HL-60/S4 treated with phorbol 12-myristate 13-acetate at 8.2 ng/mL for 4 days and 3 days (cell line): ENCODE measurements around the gene PRKAR1B.

Experiments used
- in situ Hi-C: fragments of 300-500 bp; cut with MboI; formaldehyde crosslinking; loops from 2 replicates; pipeline ENCODE4 v1.15.0; 2022; ENCODE audit warnings: low sequenced_read_pairs

Gene PRKAR1B

GRCh38 chr7:742791-743190 is 15.7 kb upstream of the PRKAR1B start:
- in situ Hi-C loops = no loop called here

DNA sequence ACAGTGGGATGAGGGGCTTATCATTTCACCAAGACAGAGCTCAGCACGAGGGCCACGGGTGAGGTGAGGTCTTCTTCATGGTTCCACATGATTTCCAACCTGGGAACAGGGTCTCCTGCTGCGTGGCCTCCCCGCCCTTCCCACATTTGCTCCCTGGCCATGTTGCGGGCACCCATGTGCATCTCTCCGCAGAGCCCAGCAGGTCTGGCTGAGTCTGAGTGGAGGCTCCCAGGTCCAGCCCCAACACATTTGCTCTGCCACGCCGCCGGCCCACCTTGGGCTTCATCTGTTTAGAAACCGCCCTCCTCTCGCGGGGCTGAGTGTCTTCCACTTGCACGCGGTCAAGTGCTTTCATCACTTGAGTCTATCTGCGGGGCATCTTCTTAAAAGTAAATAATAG is 14.8 kb upstream of the PRKAR1B start:
- in situ Hi-C loops = no loop called here

DNA sequence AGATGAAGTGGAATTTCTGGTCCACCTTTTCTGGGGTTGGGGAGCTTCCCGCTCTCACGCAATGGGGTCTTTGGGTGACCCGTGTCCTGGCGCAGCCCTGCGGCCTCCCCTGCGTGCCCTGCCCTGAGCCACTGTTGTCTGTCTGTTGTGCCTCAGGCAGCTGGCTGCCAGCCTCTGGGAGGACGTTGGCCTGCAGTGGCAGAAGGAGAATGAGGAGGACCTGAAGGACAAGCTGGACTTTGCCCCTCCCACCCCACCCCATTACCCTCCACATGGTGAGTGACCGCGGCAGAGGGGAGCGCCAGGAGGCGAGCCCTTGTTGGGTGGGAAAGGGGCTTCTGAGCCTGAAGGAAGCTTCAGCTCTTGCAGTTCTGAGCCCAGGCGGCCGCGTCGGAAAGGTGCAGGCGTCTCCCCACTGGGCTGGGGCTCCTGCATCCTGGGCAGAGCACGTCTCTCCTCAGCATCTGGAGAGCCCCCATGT is 14.2 kb upstream of the PRKAR1B start:
- in situ Hi-C loops = no loop called here

GRCh38 chr7:739983-740942 is 13.2 kb upstream of the PRKAR1B start:
- in situ Hi-C loops = no loop called here

DNA sequence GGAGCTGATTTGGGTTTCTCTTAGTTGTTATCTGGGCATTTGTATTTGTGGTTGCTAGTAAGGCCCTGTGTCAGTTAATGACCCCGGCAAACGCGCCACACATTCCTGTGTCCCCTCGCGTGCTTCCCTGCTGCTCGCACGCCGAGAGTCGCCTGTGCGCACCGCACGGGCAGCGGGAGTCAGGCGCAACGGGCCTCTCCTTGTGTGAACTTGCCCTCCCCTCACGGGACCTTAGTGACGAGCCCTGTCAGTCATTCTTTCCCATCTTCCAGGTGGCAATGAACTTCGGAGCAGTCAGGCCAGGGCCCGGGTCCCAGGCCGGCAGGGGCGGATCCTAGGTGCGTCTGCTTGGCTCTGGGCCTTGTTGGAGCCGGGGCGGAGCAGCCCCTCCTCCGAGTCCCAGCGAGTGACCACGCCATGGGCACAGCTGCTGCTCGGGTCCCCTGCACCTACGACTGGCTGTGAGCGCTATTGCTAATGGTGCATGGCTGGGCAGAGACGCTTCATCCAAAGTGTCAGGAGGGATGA is 12.4 kb upstream of the PRKAR1B start:
- in situ Hi-C loops = no loop called here

DNA sequence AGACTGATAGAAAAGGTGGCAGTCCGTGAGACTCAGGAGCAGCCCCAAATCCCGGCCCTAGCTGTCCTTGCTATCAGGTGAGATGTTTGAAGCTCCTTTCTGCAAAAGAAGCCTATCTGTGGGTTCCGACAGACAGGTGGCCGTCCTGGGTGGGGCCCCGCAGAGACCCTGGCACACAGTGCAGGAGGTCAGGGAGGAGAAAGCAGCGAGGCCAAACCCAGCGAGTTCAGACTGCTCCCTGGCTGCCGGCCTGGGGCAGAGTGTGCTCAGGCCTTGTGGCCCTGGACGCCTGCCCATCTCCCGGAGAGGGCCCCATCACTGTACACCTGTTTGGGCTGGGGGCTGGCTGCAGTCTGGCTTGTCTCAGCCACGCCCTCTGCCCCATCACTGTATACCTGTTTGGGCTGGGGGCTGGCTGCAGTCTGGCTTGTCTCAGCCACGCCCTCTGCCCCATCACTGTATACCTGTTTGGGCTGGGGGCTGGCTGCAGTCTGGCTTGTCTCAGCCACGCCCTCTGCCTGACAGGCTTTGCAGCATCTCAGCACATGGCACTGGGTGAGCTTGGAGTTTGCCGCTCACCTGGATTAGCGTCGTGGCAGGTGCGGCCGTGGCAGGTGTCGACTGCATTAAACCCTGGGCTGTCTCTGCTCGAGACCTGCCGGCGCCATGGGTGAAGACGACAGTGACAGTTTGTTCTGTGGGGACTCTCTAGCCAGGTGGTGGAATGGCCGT is 11.8 kb upstream of the PRKAR1B start:
- in situ Hi-C loops = no loop called here

- in situ Hi-C loops = no loop called here
Observed at GRCh38 chr7:738241-738640, 11.2 kb upstream of the PRKAR1B start.

DNA sequence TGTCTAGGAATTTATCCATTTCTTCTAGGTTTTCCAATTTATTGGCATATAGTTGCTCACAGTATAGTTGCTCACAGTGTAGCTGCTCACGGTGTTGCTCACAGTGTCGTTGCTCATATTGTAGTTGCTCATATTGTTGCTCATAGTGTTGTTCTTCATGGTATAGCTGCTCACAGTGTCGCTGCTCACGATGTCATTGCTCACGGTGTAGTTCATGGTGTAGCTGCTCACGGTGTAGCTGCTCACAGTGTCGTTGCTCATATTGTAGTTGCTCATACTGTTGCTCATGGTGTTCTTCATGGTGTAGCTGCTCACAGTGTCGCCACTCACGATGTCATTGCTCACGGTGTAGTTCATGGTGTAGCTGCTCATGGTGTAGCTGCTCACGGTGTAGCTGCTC is 7.7 kb upstream of the PRKAR1B start:
- in situ Hi-C loops = no loop called here

DNA sequence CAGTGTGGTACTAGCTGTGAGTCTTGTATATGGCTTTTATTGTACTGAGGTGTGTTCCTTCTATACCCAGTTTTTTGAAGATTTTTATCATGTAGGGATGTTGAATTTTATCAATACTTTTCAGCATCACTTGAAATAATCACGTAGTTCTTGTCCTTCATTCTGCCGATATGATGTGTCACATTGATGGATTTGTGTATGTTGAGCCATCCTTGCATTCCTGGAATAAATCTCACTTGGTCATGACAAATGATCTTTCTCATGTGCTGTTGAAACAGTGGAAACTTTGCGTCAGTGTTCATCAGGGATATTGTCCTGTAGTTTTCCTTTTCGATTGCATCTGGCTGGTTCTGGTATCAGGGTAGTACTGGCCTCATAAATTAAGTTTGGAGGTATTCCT is 7.1 kb upstream of the PRKAR1B start:
- in situ Hi-C loops = no loop called here

DNA sequence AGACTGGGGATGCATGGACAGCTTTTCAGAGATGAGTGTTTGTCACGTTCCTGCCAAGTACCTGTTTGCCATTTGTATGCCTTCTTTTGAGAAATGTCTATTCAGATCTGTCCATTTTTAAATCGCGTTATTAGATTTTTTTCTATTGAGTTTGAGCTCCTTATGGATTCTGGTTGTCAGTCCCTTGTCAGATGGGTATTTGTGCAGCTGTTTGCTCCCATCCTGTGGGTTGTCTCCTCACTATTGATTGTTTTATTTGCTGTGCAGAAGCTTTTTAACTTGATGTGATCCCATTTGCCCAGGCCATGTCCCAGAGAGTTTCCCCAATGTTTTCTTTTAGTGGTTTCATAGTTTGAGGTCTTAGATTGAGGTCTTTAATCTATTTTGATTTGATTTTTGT is 5.5 kb upstream of the PRKAR1B start:
- in situ Hi-C loops = no loop called here

DNA sequence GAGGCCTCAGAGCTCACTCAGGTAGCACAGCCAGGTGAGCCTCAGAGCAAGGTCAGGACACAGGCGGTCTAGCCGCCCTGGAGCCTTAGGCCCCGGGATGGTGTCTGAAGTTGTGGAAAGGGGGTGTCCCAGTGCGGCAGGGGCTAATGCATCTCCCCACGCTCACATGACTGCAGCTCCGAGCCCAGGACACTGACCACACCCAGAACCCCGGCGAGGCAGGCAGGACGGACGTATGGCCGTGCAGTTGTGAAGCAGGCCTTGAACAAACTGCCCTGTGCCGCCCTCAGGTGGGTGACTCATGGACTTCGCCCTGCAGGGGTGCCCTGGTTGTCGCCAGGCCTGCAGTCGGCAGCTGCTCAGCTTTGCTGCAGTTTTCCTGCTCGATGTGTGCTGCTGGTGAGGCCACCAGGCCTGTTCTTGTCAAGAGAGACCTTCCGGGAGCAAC is 5.0 kb upstream of the PRKAR1B start:
- in situ Hi-C loops = no loop called here

GRCh38 chr7:731440-732085 is 4.5 kb upstream of the PRKAR1B start:
- in situ Hi-C loops = no loop called here

- in situ Hi-C loops = no loop called here
Observed at GRCh38 chr7:730501-731439, 3.7 kb upstream of the PRKAR1B start.

DNA sequence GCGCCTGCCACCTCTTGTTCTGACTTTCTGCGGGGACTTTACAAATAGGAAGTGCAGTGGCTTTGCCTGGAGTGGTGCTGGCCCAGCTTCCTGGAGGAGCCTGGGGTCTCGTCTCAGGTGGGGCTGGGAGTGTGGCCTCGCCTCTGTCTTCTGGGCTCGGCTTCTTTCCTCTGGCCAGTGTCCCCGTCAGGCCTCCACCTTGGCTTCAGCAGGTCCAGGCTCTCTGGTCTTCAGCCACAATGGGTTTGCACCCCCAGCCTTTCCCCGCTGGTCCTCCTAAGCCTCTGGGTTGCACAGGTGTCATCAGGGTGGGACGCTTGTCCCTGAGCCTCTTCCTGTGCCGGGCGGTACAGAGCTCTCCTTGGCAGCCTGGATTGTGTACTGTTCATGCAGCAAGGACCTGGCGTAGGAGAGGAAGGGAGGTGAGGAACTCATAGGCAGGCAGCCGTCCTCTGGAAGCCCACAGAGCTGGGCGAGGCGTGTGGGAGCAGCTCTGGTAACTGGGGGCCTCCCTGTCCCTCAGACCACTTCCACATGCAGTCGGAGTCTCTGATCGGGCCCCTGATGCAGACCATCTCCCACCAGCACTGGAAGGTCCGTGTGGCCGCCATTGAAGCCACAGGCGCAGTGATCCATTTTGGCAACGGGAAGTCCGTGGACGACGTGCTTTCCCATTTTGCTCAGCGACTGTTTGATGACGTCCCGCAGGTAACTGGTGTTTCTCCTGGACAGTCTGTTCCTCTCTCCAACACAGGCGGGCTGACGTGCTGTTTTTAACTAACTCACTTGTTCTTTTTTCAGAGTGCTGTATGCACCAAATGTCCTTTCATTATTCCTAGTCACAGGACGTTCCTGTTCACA is 2.3 kb upstream of the PRKAR1B start:
- in situ Hi-C loops = no loop called here

GRCh38 chr7:728602-729001 is 1.5 kb upstream of the PRKAR1B start:
- in situ Hi-C loops = no loop called here

- in situ Hi-C loops = no loop called here
Observed at GRCh38 chr7:727806-728460, 852 bp upstream of the PRKAR1B start.

GRCh38 chr7:726854-727103 is 302 bp downstream of the PRKAR1B start:
- in situ Hi-C loops = no loop called here

GRCh38 chr7:726084-726853 is 812 bp downstream of the PRKAR1B start, which contains the start of gene DNAAF5:
Gene DNAAF5, plus strand, starts transcription at chr7:726699. Its CDS starts 22 bp downstream, at chr7:726721.
- in situ Hi-C loops = no loop called here
